Measurements from ENCODE around the gene RAD51B.

- TF ChIP-seq CTCF (IDR thresholded peaks at IDR 0.05) (no peak), POLR2A (IDR thresholded peaks at IDR 0.05) (no peak)
These were observed 859.7 kb downstream of the RAD51B start for GRCh38 chr14:68679301-68679700.
